ENCODE results near the gene NCCRP1. TPM values are rescaled to one million over a fixed set of nuclear protein-coding genes. Genes with fewer than 3 reads are reported as not detected.
"Not testable (repeated sequence)": the region's sequence is repeated elsewhere in the genome, so short reads cannot be mapped to it uniquely, and the experiment has no call there.

Gene NCCRP1
- total and polyA plus RNA-seq, 4 donors, result 0.05 to 0.97 (median 0.17) TPM

DNA sequence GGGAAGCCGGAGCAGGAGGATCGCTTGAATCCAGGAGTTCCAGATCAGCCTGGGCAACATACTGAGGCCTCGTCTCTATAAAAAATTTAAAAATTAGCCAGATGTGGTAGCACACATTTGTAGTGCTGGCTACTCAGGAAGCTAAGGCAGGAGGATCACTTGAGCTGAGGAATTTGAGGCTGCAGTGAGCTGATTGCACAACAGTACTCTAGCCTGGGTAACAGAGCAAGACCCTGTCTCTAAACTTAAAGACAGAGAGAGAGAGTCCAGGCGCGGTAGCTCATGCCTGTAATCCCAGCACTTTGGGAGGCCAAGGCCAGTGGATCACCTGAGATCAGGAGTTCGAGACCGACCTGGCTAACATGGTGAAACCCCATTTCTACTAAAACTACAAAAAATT is 43.7 kb downstream of the NCCRP1 start:
- Histone ChIP-seq H3K9ac (ENCODE audit: insufficient read depth in 1 of 2, low read length in 2 of 2) (no peak overlapping the region), H3K4me3 (no peak overlapping the region), H3K36me3 (ENCODE audit: control insufficient read depth in 4 of 4, insufficient read depth in 4 of 4, low read length in 4 of 4) (no peaks in the 10 kb centered on the region), H3K4me1 (ENCODE audit: control insufficient read depth in 5 of 5, insufficient read depth in 5 of 5, low read length in 5 of 5) (peaks cover 0 to 1% (median 0%) of the 10 kb centered on the region in 5 donors), H3K27me3 (ENCODE audit: control insufficient read depth in 3 of 3, insufficient read depth in 3 of 3, low read length in 2 of 3) (peaks cover 0 to 2% (median 0%) of the 10 kb centered on the region in 3 donors), H3K27ac (ENCODE audit: low read depth in 1 of 2, low read length in 1 of 2) (no peak overlapping the region), H3K9me3 (ENCODE audit: control insufficient read depth in 4 of 4, insufficient read depth in 3 of 4, low read length in 3 of 4) (peaks cover 0 to 2% (median 0%) of the 10 kb centered on the region in 4 donors)
- 84% methylated on average over 7 of the region's 7 CpGs for WGBS, 2 donors
- no peak for ATAC-seq (ENCODE audit: insufficient read depth, low FRiP score)
- TF ChIP-seq, protein P1, sequence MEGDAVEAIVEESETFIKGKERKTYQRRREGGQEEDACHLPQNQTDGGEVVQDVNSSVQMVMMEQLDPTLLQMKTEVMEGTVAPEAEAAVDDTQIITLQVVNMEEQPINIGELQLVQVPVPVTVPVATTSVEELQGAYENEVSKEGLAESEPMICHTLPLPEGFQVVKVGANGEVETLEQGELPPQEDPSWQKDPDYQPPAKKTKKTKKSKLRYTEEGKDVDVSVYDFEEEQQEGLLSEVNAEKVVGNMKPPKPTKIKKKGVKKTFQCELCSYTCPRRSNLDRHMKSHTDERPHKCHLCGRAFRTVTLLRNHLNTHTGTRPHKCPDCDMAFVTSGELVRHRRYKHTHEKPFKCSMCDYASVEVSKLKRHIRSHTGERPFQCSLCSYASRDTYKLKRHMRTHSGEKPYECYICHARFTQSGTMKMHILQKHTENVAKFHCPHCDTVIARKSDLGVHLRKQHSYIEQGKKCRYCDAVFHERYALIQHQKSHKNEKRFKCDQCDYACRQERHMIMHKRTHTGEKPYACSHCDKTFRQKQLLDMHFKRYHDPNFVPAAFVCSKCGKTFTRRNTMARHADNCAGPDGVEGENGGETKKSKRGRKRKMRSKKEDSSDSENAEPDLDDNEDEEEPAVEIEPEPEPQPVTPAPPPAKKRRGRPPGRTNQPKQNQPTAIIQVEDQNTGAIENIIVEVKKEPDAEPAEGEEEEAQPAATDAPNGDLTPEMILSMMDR (IDR thresholded peaks at IDR 0.05; ENCODE audit: control extremely low read depth, extremely low read depth), result no peak
- no peak for DNase-seq

DNA sequence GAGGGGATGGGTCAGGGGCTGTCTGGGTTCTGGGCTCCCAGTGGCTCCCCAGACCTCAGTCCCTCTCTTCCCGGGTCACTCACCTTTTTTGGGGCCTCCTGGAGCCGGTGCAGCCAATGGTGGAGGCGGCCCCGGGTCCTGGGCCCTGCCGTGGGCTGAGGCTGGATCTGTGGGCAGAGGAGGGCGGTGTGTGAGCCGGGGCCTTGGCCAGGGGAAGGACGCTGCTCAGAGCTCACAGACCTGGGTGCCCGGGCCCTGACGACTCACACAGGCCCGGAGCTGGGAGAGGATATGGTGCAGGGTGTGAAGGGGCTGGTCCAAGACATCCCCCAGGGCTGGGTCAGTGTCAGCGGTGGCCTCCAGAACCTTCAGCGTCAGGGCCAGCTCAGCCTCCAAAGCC is 47.0 kb downstream of the NCCRP1 start:
- not testable (repeated sequence) for H3K9me3 ChIP-seq (ENCODE audit: control insufficient read depth in 4 of 4, insufficient read depth in 3 of 4, low read length in 3 of 4); H3K4me1 ChIP-seq (ENCODE audit: control insufficient read depth in 5 of 5, insufficient read depth in 5 of 5, low read length in 5 of 5); H3K36me3 ChIP-seq (ENCODE audit: control insufficient read depth in 4 of 4, insufficient read depth in 4 of 4, low read length in 4 of 4); H3K9ac ChIP-seq (ENCODE audit: insufficient read depth in 1 of 2, low read length in 2 of 2); H3K27ac ChIP-seq (ENCODE audit: low read depth in 1 of 2, low read length in 1 of 2); H3K4me3 ChIP-seq; DNase-seq; ATAC-seq (ENCODE audit: insufficient read depth, low FRiP score)
- WGBS, 2 donors, result 82 to 95% methylated on average over 12 to 13 of the region's 13 CpGs
- H3K27me3 ChIP-seq (ENCODE audit: control insufficient read depth in 3 of 3, insufficient read depth in 3 of 3, low read length in 2 of 3), result peaks cover 0 to 18% (median 10%) of the 10 kb centered on the region in 3 donors

DNA sequence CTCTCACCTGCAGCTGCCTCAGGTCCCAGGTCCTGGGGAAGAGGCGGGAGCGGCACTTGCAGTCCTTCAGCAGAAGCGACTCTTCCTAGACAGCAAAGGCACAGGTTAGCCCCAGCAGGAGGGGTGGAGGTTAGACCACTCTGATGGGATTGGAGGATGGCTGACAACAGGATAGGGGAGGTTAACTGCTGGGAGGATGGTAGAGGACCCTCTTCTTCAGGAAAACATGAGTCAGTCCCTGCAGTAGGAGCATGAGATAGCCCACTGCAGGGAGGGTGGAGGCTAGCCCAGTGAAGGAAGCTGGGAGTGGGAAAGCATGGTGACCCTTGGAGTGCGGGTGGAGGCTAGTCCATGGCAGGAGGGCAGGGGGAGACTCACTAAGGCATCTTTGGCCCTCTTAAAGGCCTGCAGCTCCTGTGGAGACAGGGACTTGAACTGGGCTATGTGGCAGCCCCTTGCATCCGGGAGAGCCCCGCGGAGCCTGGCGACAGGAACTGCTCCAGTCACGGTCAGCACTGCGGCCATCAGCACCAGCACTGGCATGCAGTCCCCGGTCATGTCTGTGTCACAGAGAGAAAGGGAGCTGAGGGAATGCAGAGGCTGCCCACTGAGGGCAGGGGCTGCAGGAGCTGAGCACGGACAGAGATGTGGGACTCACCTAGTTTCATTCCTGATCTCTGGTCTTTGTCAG is 47.8 kb downstream of the NCCRP1 start, which contains the start of gene IFNL3:
Gene IFNL3, minus strand, starts transcription at position 597 of the 691 bp plus-strand sequence. Its CDS starts 39 bp downstream, at position 558.
- ATAC-seq (ENCODE audit: insufficient read depth, low FRiP score); H3K4me3 ChIP-seq; H3K9me3 ChIP-seq (ENCODE audit: control insufficient read depth in 4 of 4, insufficient read depth in 3 of 4, low read length in 3 of 4); H3K36me3 ChIP-seq (ENCODE audit: control insufficient read depth in 4 of 4, insufficient read depth in 4 of 4, low read length in 4 of 4); H3K4me1 ChIP-seq (ENCODE audit: control insufficient read depth in 5 of 5, insufficient read depth in 5 of 5, low read length in 5 of 5); H3K27ac ChIP-seq (ENCODE audit: low read depth in 1 of 2, low read length in 1 of 2); DNase-seq; H3K9ac ChIP-seq (ENCODE audit: insufficient read depth in 1 of 2, low read length in 2 of 2): not testable (repeated sequence)
- 83 to 85% methylated on average over 8 to 12 of the region's 12 CpGs for WGBS, 2 donors
- peaks cover 0 to 26% (median 18%) of the 10 kb centered on the region in 3 donors for H3K27me3 ChIP-seq (ENCODE audit: control insufficient read depth in 3 of 3, insufficient read depth in 3 of 3, low read length in 2 of 3)

DNA sequence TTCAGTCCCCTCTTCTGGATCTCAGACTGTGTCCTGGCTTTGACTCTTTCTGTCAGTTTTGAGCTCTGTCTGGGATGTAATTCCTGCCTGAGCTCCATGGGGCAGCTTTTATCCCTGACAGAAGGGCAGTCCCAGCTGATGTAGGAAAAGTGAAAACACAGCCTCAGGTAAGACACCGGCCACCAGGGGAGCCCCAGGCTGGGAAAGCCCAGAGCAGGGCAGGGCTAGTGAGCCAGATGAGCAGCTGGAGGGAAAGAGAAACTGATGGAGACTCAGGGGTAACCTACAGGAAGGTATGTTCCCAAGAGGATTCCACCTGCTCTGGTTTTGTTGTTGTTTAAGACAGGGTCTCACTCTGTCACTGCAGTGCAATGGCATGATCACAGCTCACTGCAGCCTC is 48.4 kb downstream of the NCCRP1 start:
- H3K9ac ChIP-seq (ENCODE audit: insufficient read depth in 1 of 2, low read length in 2 of 2); H3K27ac ChIP-seq (ENCODE audit: low read depth in 1 of 2, low read length in 1 of 2); DNase-seq; ATAC-seq (ENCODE audit: insufficient read depth, low FRiP score); H3K4me3 ChIP-seq; H3K9me3 ChIP-seq (ENCODE audit: control insufficient read depth in 4 of 4, insufficient read depth in 3 of 4, low read length in 3 of 4); H3K4me1 ChIP-seq (ENCODE audit: control insufficient read depth in 5 of 5, insufficient read depth in 5 of 5, low read length in 5 of 5); H3K36me3 ChIP-seq (ENCODE audit: control insufficient read depth in 4 of 4, insufficient read depth in 4 of 4, low read length in 4 of 4): not testable (repeated sequence)
- WGBS, 2 donors, result no CpG with 5 or more reads among the region's 1 CpG
- peaks cover 0 to 32% (median 21%) of the 10 kb centered on the region in 3 donors for H3K27me3 ChIP-seq (ENCODE audit: control insufficient read depth in 3 of 3, insufficient read depth in 3 of 3, low read length in 2 of 3)
